ENCODE data around the gene AMOTL1.

The AMOTL1 gene

GRCh38 chr11:94725097-94725496 is 43.1 kb upstream of the AMOTL1 start:
- no peaks in the 10 kb centered on the region for H3K36me3 ChIP-seq (ENCODE audit: control insufficient read depth in 1 of 2, insufficient read depth in 2 of 2, low read depth in 1 of 2, low read length in 2 of 2)
- H2BK5ac ChIP-seq (ENCODE audit: low read depth, low read length, poor library complexity, severe bottlenecking): no peak overlapping the region
- H3K27ac ChIP-seq (ENCODE audit: low read length, poor library complexity, severe bottlenecking): no peak overlapping the region
- no peak overlapping the region for H2BK120ac ChIP-seq (ENCODE audit: low read depth, low read length)
- H2BK12ac ChIP-seq (ENCODE audit: low read length in 2 of 2): no peak overlapping the region
- no peaks in the 10 kb centered on the region for H3K9me3 ChIP-seq (ENCODE audit: control insufficient read depth, low read length)
- no peak overlapping the region for H3K14ac ChIP-seq (ENCODE audit: low read length in 2 of 2)
- H3K4me1 ChIP-seq (ENCODE audit: control insufficient read depth, insufficient read depth, low read depth, low read length): peaks cover 3% of the 10 kb centered on the region
- peak overlapping the region; percentile 46 for H2BK15ac ChIP-seq (ENCODE audit: low read depth, poor library complexity, severe bottlenecking)
- peak overlapping the region in 1 of 2 experiments; percentile 24 for H3K4ac ChIP-seq (ENCODE audit: low read depth in 1 of 2, low read length in 2 of 2)
- H2AK5ac ChIP-seq (ENCODE audit: low read length, severe bottlenecking): no peak overlapping the region
- no peak overlapping the region for H3K4me2 ChIP-seq (ENCODE audit: low read length, poor library complexity, severe bottlenecking)
- H2AFZ ChIP-seq (ENCODE audit: low read depth, low read length): no peak overlapping the region
- H3K18ac ChIP-seq (ENCODE audit: low read depth in 1 of 2, low read length in 2 of 2): no peak overlapping the region
- no peaks in the 10 kb centered on the region for H3K27me3 ChIP-seq (ENCODE audit: control insufficient read depth in 1 of 2, insufficient read depth in 1 of 2, low read length in 2 of 2)
- no peaks in the 10 kb centered on the region for H3K79me1 ChIP-seq (replicated peaks; ENCODE audit: low read length, poor library complexity, severe bottlenecking)
- H3K4me3 ChIP-seq (ENCODE audit: insufficient read depth in 1 of 2, low read depth in 1 of 2, low read length in 2 of 2): no peak overlapping the region
- peak overlapping the region; percentile 23 for H4K8ac ChIP-seq (ENCODE audit: low read length)
- no peak overlapping the region for H3K9ac ChIP-seq (ENCODE audit: low read length)
- DNase-seq: no peak
- H4K91ac ChIP-seq (ENCODE audit: low read length): peak overlapping the region; percentile 55
- H3K23ac ChIP-seq (ENCODE audit: low read length in 2 of 2): no peak overlapping the region
- WGBS: 86% methylated on average over 2 of the region's 2 CpGs

- Histone ChIP-seq H2BK120ac (ENCODE audit: low read depth, low read length) (no peak overlapping the region), H3K79me1 (replicated peaks; ENCODE audit: low read length, poor library complexity, severe bottlenecking) (no peaks in the 10 kb centered on the region), H3K4me2 (ENCODE audit: low read length, poor library complexity, severe bottlenecking) (no peak overlapping the region), H3K4me1 (ENCODE audit: control insufficient read depth, insufficient read depth, low read depth, low read length) (peaks cover 10% of the 10 kb centered on the region), H2AFZ (ENCODE audit: low read depth, low read length) (no peak overlapping the region), H3K18ac (ENCODE audit: low read depth in 1 of 2, low read length in 2 of 2) (no peak overlapping the region), H3K36me3 (ENCODE audit: control insufficient read depth in 1 of 2, insufficient read depth in 2 of 2, low read depth in 1 of 2, low read length in 2 of 2) (no peaks in the 10 kb centered on the region), H4K91ac (ENCODE audit: low read length) (no peak overlapping the region), H3K23ac (ENCODE audit: low read length in 2 of 2) (no peak overlapping the region), H3K9me3 (ENCODE audit: control insufficient read depth, low read length) (no peaks in the 10 kb centered on the region), H2BK15ac (ENCODE audit: low read depth, poor library complexity, severe bottlenecking) (no peak overlapping the region), H3K4me3 (ENCODE audit: insufficient read depth in 1 of 2, low read depth in 1 of 2, low read length in 2 of 2) (no peak overlapping the region), H3K14ac (ENCODE audit: low read length in 2 of 2) (no peak overlapping the region), H3K27me3 (ENCODE audit: control insufficient read depth in 1 of 2, insufficient read depth in 1 of 2, low read length in 2 of 2) (no peaks in the 10 kb centered on the region), H3K4ac (ENCODE audit: low read depth in 1 of 2, low read length in 2 of 2) (no peak overlapping the region), H2BK5ac (ENCODE audit: low read depth, low read length, poor library complexity, severe bottlenecking) (no peak overlapping the region), H3K9ac (ENCODE audit: low read length) (no peak overlapping the region), H3K27ac (ENCODE audit: low read length, poor library complexity, severe bottlenecking) (no peak overlapping the region), H4K8ac (ENCODE audit: low read length) (no peak overlapping the region), H2AK5ac (ENCODE audit: low read length, severe bottlenecking) (no peak overlapping the region), H2BK12ac (ENCODE audit: low read length in 2 of 2) (no peak overlapping the region)
- no peak for DNase-seq
- WGBS: 93% methylated on average over 2 of the region's 2 CpGs
These were observed 40.3 kb upstream of the AMOTL1 start for GRCh38 chr11:94727819-94728218.

- Histone ChIP-seq H3K4ac (ENCODE audit: low read depth in 1 of 2, low read length in 2 of 2) (no peak overlapping the region), H2BK15ac (ENCODE audit: low read depth, poor library complexity, severe bottlenecking) (no peak overlapping the region), H3K4me2 (ENCODE audit: low read length, poor library complexity, severe bottlenecking) (no peak overlapping the region), H3K4me3 (ENCODE audit: insufficient read depth in 1 of 2, low read depth in 1 of 2, low read length in 2 of 2) (no peak overlapping the region), H3K23ac (ENCODE audit: low read length in 2 of 2) (no peak overlapping the region), H3K36me3 (ENCODE audit: control insufficient read depth in 1 of 2, insufficient read depth in 2 of 2, low read depth in 1 of 2, low read length in 2 of 2) (no peaks in the 10 kb centered on the region), H4K91ac (ENCODE audit: low read length) (no peak overlapping the region), H3K14ac (ENCODE audit: low read length in 2 of 2) (no peak overlapping the region), H3K9ac (ENCODE audit: low read length) (no peak overlapping the region), H3K9me3 (ENCODE audit: control insufficient read depth, low read length) (no peaks in the 10 kb centered on the region), H3K18ac (ENCODE audit: low read depth in 1 of 2, low read length in 2 of 2) (no peak overlapping the region), H3K27ac (ENCODE audit: low read length, poor library complexity, severe bottlenecking) (peak overlapping the region; percentile 6), H2AK5ac (ENCODE audit: low read length, severe bottlenecking) (no peak overlapping the region), H4K8ac (ENCODE audit: low read length) (no peak overlapping the region), H2BK5ac (ENCODE audit: low read depth, low read length, poor library complexity, severe bottlenecking) (no peak overlapping the region), H3K27me3 (ENCODE audit: control insufficient read depth in 1 of 2, insufficient read depth in 1 of 2, low read length in 2 of 2) (no peaks in the 10 kb centered on the region), H3K79me1 (replicated peaks; ENCODE audit: low read length, poor library complexity, severe bottlenecking) (no peaks in the 10 kb centered on the region), H3K4me1 (ENCODE audit: control insufficient read depth, insufficient read depth, low read depth, low read length) (peaks cover 10% of the 10 kb centered on the region), H2BK120ac (ENCODE audit: low read depth, low read length) (no peak overlapping the region), H2AFZ (ENCODE audit: low read depth, low read length) (no peak overlapping the region), H2BK12ac (ENCODE audit: low read length in 2 of 2) (no peak overlapping the region)
- no peak for DNase-seq
- WGBS: 50% methylated on average over 1 of the region's 1 CpG
These were observed 39.6 kb upstream of the AMOTL1 start for GRCh38 chr11:94728541-94728940.

GRCh38 chr11:94728966-94729751 is 39.0 kb upstream of the AMOTL1 start:
- Histone ChIP-seq H2AFZ (ENCODE audit: low read depth, low read length) (no peak overlapping the region), H3K36me3 (ENCODE audit: control insufficient read depth in 1 of 2, insufficient read depth in 2 of 2, low read depth in 1 of 2, low read length in 2 of 2) (no peaks in the 10 kb centered on the region), H2BK12ac (ENCODE audit: low read length in 2 of 2) (peak overlapping the region; percentile 38 to 65), H3K9me3 (ENCODE audit: control insufficient read depth, low read length) (no peaks in the 10 kb centered on the region), H3K4me1 (ENCODE audit: control insufficient read depth, insufficient read depth, low read depth, low read length) (peaks cover 10% of the 10 kb centered on the region), H3K23ac (ENCODE audit: low read length in 2 of 2) (no peak overlapping the region), H3K4me2 (ENCODE audit: low read length, poor library complexity, severe bottlenecking) (no peak overlapping the region), H3K4ac (ENCODE audit: low read depth in 1 of 2, low read length in 2 of 2) (peak overlapping the region in 1 of 2 experiments; percentile 9), H2BK120ac (ENCODE audit: low read depth, low read length) (no peak overlapping the region), H3K18ac (ENCODE audit: low read depth in 1 of 2, low read length in 2 of 2) (peak overlapping the region in 1 of 2 experiments; percentile 18), H3K27me3 (ENCODE audit: control insufficient read depth in 1 of 2, insufficient read depth in 1 of 2, low read length in 2 of 2) (no peaks in the 10 kb centered on the region), H3K79me1 (replicated peaks; ENCODE audit: low read length, poor library complexity, severe bottlenecking) (no peaks in the 10 kb centered on the region), H2BK5ac (ENCODE audit: low read depth, low read length, poor library complexity, severe bottlenecking) (no peak overlapping the region), H2AK5ac (ENCODE audit: low read length, severe bottlenecking) (peak overlapping the region; percentile 69), H3K14ac (ENCODE audit: low read length in 2 of 2) (peak overlapping the region in 1 of 2 experiments; percentile 6), H3K4me3 (ENCODE audit: insufficient read depth in 1 of 2, low read depth in 1 of 2, low read length in 2 of 2) (no peak overlapping the region), H3K27ac (ENCODE audit: low read length, poor library complexity, severe bottlenecking) (peak overlapping the region; percentile 6), H2BK15ac (ENCODE audit: low read depth, poor library complexity, severe bottlenecking) (no peak overlapping the region), H4K91ac (ENCODE audit: low read length) (no peak overlapping the region), H3K9ac (ENCODE audit: low read length) (no peak overlapping the region), H4K8ac (ENCODE audit: low read length) (peak overlapping the region; percentile 82)
- DNase-seq: no peak
- 93% methylated on average over 5 of the region's 7 CpGs for WGBS
